ENCODE data around the gene TTC5. TPM values are rescaled to one million over a fixed set of nuclear protein-coding genes. Genes with fewer than 3 reads are reported as not detected.

Gene TTC5
- total RNA-seq, 1 donor from 2014 or later, result 14.3 TPM

DNA sequence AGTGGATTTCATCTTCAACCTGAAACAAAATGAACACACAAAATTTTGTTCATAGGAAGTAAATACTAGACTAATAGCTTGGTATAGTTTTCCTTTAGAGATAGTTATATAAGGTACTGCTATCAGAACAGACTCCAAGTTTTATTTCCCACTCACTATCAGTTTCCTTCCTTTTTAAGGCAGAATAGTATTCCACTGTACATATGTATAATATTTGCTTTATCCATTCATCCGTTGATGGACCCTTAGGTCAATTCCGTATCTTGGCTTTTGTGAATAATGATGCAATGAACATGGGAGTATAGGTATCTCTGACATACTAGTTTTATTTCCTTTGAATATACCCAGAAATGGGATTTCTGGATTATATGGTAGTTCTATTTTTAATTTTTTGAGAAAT, 23.6 kb upstream of the TTC5 start:
- Mint-ChIP-seq H3K4me3 (ENCODE audit: unreplicated experiment) (no peak overlapping the region), H3K27me3 (ENCODE audit: unreplicated experiment) (peaks cover 2% of the 10 kb centered on the region), H3K9me3 (ENCODE audit: unreplicated experiment) (no peaks in the 10 kb centered on the region), H3K27ac (ENCODE audit: unreplicated experiment) (no peak overlapping the region), H3K4me1 (ENCODE audit: unreplicated experiment) (peaks cover 26% of the 10 kb centered on the region), H3K36me3 (ENCODE audit: low read depth, unreplicated experiment) (peaks cover 4% of the 10 kb centered on the region)
- DNase-seq (ENCODE audit: low spot score), result no peak
- TF ChIP-seq, protein P1, sequence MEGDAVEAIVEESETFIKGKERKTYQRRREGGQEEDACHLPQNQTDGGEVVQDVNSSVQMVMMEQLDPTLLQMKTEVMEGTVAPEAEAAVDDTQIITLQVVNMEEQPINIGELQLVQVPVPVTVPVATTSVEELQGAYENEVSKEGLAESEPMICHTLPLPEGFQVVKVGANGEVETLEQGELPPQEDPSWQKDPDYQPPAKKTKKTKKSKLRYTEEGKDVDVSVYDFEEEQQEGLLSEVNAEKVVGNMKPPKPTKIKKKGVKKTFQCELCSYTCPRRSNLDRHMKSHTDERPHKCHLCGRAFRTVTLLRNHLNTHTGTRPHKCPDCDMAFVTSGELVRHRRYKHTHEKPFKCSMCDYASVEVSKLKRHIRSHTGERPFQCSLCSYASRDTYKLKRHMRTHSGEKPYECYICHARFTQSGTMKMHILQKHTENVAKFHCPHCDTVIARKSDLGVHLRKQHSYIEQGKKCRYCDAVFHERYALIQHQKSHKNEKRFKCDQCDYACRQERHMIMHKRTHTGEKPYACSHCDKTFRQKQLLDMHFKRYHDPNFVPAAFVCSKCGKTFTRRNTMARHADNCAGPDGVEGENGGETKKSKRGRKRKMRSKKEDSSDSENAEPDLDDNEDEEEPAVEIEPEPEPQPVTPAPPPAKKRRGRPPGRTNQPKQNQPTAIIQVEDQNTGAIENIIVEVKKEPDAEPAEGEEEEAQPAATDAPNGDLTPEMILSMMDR (IDR thresholded peaks at IDR 0.05; ENCODE audit: unreplicated experiment), result no peak

DNA sequence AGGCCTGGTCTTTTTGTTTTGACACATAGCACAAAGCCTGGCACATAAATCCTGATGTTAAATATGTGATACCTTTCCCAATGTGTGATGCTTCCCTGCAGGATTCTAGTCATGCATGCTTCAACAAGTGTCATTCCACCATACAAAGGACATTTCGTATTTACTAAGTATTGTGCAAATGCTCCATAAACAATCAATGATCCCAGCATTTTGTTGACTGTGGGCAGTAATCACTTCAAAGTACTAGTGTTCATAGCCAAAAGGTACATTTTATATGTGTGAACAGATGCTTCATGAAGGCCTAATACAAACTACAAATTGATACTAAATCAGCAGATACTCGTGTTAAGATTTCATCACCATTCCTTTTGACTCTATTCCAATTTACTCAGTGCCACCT, 23.0 kb upstream of the TTC5 start:
- Mint-ChIP-seq H3K4me3 (ENCODE audit: unreplicated experiment) (no peak overlapping the region), H3K4me1 (ENCODE audit: unreplicated experiment) (peaks cover 26% of the 10 kb centered on the region), H3K27ac (ENCODE audit: unreplicated experiment) (no peak overlapping the region), H3K36me3 (ENCODE audit: low read depth, unreplicated experiment) (peaks cover 9% of the 10 kb centered on the region), H3K9me3 (ENCODE audit: unreplicated experiment) (no peaks in the 10 kb centered on the region), H3K27me3 (ENCODE audit: unreplicated experiment) (peaks cover 2% of the 10 kb centered on the region)
- DNase-seq (ENCODE audit: low spot score), result no peak
- TF ChIP-seq, protein P1 (IDR thresholded peaks at IDR 0.05; ENCODE audit: unreplicated experiment), result no peak

DNA sequence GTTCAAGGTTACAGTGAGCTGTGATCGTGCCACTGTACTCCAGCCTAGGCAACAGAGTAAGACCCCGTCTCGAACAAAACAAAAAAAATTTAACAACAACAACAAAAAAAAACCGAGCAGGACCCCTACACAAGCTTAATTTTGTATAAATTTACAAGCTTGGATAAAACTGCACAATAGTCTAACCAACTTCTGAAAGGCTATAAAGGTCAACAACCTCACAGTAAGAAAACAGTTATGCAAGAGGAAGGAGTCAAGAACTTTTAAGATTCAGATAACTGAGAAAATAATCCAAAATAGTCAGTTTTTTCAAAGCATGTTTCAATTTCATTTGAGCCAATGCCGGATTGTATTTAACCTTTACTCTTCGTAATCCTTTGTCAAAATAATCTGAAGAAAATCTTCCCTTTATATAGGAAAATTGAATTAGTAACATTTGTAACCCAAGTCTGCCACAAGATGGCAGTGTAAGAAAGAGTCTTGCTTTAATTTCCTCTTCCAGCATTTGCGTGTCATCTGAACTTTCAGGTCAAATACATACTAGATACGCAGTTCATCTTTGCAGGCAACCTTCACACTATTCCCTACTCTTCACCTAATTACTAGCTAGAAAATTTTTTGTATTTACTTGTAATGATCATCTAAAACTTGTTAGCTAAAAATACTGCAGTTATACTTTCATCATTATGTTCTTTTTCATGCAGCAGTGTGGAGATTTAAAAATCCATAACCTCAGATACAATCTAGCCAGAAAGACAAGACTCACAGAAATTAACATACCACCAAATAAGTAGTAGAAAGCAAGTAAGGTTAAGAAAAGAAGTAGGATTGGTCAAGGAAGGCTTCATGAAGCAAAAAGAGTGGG, 21.5 kb upstream of the TTC5 start:
- peak overlapping the region; percentile 25 for H3K27ac Mint-ChIP-seq (ENCODE audit: unreplicated experiment)

DNA sequence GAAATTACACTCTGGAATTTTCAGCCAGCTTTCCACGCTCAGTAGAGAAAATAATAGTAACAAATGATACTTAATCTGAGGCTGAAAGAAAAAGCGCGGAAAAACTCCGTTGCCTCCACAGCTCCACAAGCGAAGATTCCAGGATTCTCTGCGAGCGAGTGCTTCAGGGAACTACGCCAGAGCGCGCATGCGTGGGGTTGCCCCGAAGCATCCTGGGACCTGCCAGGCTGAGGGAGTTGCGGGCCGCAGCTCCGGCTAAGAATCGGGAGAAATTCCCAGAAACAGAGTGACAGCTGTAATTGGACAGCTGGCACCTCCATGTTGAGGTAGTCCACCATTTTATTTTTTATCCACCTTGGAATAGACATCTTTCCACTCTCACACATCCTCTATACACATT, 12.0 kb upstream of the TTC5 start:
- Mint-ChIP-seq H3K36me3 (ENCODE audit: low read depth, unreplicated experiment) (peaks cover 37% of the 10 kb centered on the region), H3K27me3 (ENCODE audit: unreplicated experiment) (peaks cover 4% of the 10 kb centered on the region)
- no peak for DNase-seq (ENCODE audit: low spot score)

More for the DNA sequence above, 21.5 kb upstream of the TTC5 start:
- H3K4me1 Mint-ChIP-seq (ENCODE audit: unreplicated experiment), result peaks cover 20% of the 10 kb centered on the region
- TF ChIP-seq, protein P1 (IDR thresholded peaks at IDR 0.05; ENCODE audit: unreplicated experiment), result peak; percentile 88
- no peaks in the 10 kb centered on the region for H3K9me3 Mint-ChIP-seq (ENCODE audit: unreplicated experiment)
- DNase-seq (ENCODE audit: low spot score), result peak; percentile 21
- no peaks in the 10 kb centered on the region for H3K27me3 Mint-ChIP-seq (ENCODE audit: unreplicated experiment)
- H3K4me3 Mint-ChIP-seq (ENCODE audit: unreplicated experiment), result no peak overlapping the region
- H3K36me3 Mint-ChIP-seq (ENCODE audit: low read depth, unreplicated experiment), result peaks cover 9% of the 10 kb centered on the region

More for the DNA sequence above, 12.0 kb upstream of the TTC5 start:
- Mint-ChIP-seq H3K4me3 (ENCODE audit: unreplicated experiment) (no peak overlapping the region), H3K9me3 (ENCODE audit: unreplicated experiment) (no peaks in the 10 kb centered on the region), H3K27ac (ENCODE audit: unreplicated experiment) (no peak overlapping the region), H3K4me1 (ENCODE audit: unreplicated experiment) (no peaks in the 10 kb centered on the region)
- TF ChIP-seq, protein P1 (IDR thresholded peaks at IDR 0.05; ENCODE audit: unreplicated experiment), result no peak
